Neural cell (in vitro differentiated cells): ENCODE data around the gene HDAC4. TPM values are rescaled to one million over a fixed set of nuclear protein-coding genes. Genes with fewer than 3 reads are reported as not detected.

Experiments
- H2AFZ ChIP-seq: fragments of 200-600, 300-800 bp; sonication (generic), shearing (Covaris generic); 2 replicates; pipeline ENCODE4 v1.6.0; 2014; ENCODE audit warnings: low read depth, mild to moderate bottlenecking, antibody characterized with exemption, low read length, moderate library complexity
- H3F3A ChIP-seq: fragments of 200-600 bp; shearing (Covaris generic); 2 replicates; pipeline ENCODE4 v1.6.1; 2016; ENCODE audit warnings: mild to moderate bottlenecking, moderate library complexity, mixed read lengths, antibody characterized with exemption, low read length; ENCODE audit not compliant: insufficient read depth, poor library complexity, severe bottlenecking
- H3K27ac ChIP-seq: fragments of 200-600, 300-800 bp; sonication (generic), shearing (Covaris generic); 2 replicates; pipeline ENCODE4 v1.5.1; 2014; ENCODE audit warnings: mild to moderate bottlenecking, low read length, moderate library complexity
- H3K27me3 ChIP-seq: fragments of 300-800, 200-600 bp; sonication (generic), shearing (Covaris generic); 2 replicates; pipeline ENCODE4 v1.6.0; 2014; ENCODE audit warnings: mild to moderate bottlenecking, low read depth, low read length, moderate library complexity; ENCODE audit not compliant: insufficient read depth
- H3K36me3 ChIP-seq: fragments of 300-800, 200-600 bp; sonication (generic), shearing (Covaris generic); 2 replicates; pipeline ENCODE4 v1.5.1; 2014; ENCODE audit warnings: mild to moderate bottlenecking, antibody characterized with exemption, low read length, moderate library complexity; ENCODE audit not compliant: insufficient read depth
- H3K4me2 ChIP-seq: fragments of 300-800, 200-600 bp; sonication (generic), shearing (Covaris generic); 2 replicates; pipeline ENCODE4 v1.6.0; 2014; ENCODE audit warnings: mild to moderate bottlenecking, low read length
- H3K4me3 ChIP-seq: fragments of 300-800, 200-600 bp; sonication (generic), shearing (Covaris generic); 2 replicates; pipeline ENCODE4 v1.5.1; 2014; ENCODE audit warnings: mild to moderate bottlenecking, low read length, moderate library complexity
- H3K79me2 ChIP-seq: fragments of 200-600 bp; shearing (Covaris generic); replicated peaks from 2 replicates; pipeline ENCODE4 v1.6.0; 2014; ENCODE audit warnings: mild to moderate bottlenecking, low read length, moderate library complexity; ENCODE audit not compliant: insufficient read depth
- H3K9ac ChIP-seq: fragments of 300-800, 200-600 bp; sonication (generic), shearing (Covaris generic); 2 replicates; pipeline ENCODE4 v1.6.1; 2016; ENCODE audit warnings: mild to moderate bottlenecking, low read length, mixed read lengths
- H3K9me2 ChIP-seq: fragments of 200-600 bp; shearing (Covaris generic); 2 replicates; pipeline ENCODE4 v1.6.1; 2016; ENCODE audit warnings: mild to moderate bottlenecking, low read length, mixed read lengths; ENCODE audit not compliant: insufficient read depth
- H3K9me3 ChIP-seq: fragments of 200-600, 300-800 bp; sonication (generic), shearing (Covaris generic); 2 replicates; pipeline ENCODE4 v1.6.1; 2016; ENCODE audit warnings: mild to moderate bottlenecking, mixed run types, low read length, moderate library complexity, mixed read lengths
- H4K20me1 ChIP-seq: fragments of 200-600 bp; shearing (Covaris generic); 2 replicates; pipeline ENCODE4 v1.6.1; 2016; ENCODE audit warnings: mild to moderate bottlenecking, mixed run types; ENCODE audit not compliant: insufficient read depth
- CTCF ChIP-seq: fragments of 450-650 bp; IDR thresholded peaks from 2 replicates; pipeline ENCODE4 v1.5.1; 2014; ENCODE audit warnings: antibody characterized with exemption, mild to moderate bottlenecking, moderate library complexity; ENCODE audit not compliant: poor library complexity, severe bottlenecking
- EP300 ChIP-seq: fragments of 450-650 bp; conservative IDR thresholded peaks from 2 replicates; pipeline ENCODE4 v1.6.1; 2014; ENCODE audit warnings: antibody characterized with exemption, mild to moderate bottlenecking, moderate library complexity; ENCODE audit not compliant: poor library complexity, severe bottlenecking
- EZH2 ChIP-seq: fragments of 200-600, 300-800 bp; shearing (Covaris generic), sonication (generic); IDR thresholded peaks from 2 replicates; pipeline ENCODE4 v1.6.1; 2014; ENCODE audit warnings: antibody characterized with exemption, low read length, borderline replicate concordance, mild to moderate bottlenecking; ENCODE audit not compliant: insufficient read depth, poor library complexity, severe bottlenecking
- MXI1 ChIP-seq: fragments of 450-650 bp; conservative IDR thresholded peaks from 2 replicates; pipeline ENCODE4 v1.6.1; 2014; ENCODE audit warnings: antibody characterized with exemption, mild to moderate bottlenecking; ENCODE audit not compliant: poor library complexity, severe bottlenecking
- POLR2AphosphoS5 ChIP-seq: IDR thresholded peaks from 2 replicates; pipeline ENCODE4 v1.6.1; 2012
- RAD21 ChIP-seq: fragments of 450-650 bp; conservative IDR thresholded peaks from 2 replicates; pipeline ENCODE4 v1.6.1; 2014; ENCODE audit warnings: antibody characterized with exemption, mild to moderate bottlenecking, moderate library complexity
- REST ChIP-seq: IDR thresholded peaks from 2 replicates; pipeline ENCODE4 v1.6.1; 2012; ENCODE audit warnings: borderline replicate concordance
- SMC3 ChIP-seq: fragments of 450-650 bp; conservative IDR thresholded peaks from 2 replicates; pipeline ENCODE4 v1.6.1; 2014; ENCODE audit warnings: antibody characterized with exemption, mild to moderate bottlenecking, moderate library complexity; ENCODE audit not compliant: poor library complexity
- TAF1 ChIP-seq: IDR thresholded peaks from 2 replicates; pipeline ENCODE4 v1.6.1; 2012; ENCODE audit warnings: low read depth
- polyA plus RNA-seq: library from polyadenylated mRNA; depleted of rRNA; stranded (reverse); fragments of >200 nt; gene quantifications from 2 replicates; pipeline ENCODE4 v1.2.3, GENCODE V29; 2014

Gene HDAC4
- polyA plus RNA-seq, 1 donor from 2014 or later = 3.4 TPM

- no peak for TF ChIP-seq EZH2
- no peak for TF ChIP-seq TAF1
Observed at GRCh38 chr2:239136762-239137161, 264.1 kb downstream of the HDAC4 start (continued).

DNA sequence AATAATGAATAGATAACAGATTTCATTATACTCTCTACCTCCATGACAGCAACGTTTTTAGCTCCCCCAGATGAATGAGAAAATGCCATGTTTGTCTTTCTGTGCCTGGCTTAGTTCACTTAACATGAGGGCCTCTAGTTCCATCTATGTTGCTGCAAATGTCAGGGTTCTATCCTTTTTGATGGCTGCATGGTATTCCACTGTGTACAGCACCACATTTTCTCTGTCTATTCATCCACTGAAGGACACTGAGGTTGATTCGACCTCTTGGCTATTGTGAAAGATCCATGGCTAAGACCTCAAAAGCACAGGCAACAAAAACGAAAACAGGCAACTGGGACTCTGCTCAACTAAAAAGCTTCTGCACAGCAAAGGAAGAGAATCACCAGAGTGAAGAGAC lies 264.6 kb downstream of the HDAC4 start:
- Histone ChIP-seq H3F3A (no peaks in the 10 kb centered on the region), H3K79me2 (no peaks in the 10 kb centered on the region), H3K4me3 (no peak overlapping the region), H3K9me2 (no peaks in the 10 kb centered on the region), H2AFZ (no peak overlapping the region), H3K27ac (no peak overlapping the region), H3K4me2 (no peak overlapping the region), H3K36me3 (no peaks in the 10 kb centered on the region), H3K27me3 (no peaks in the 10 kb centered on the region), H4K20me1 (no peaks in the 10 kb centered on the region), H3K9ac (no peak overlapping the region), H3K9me3 (no peaks in the 10 kb centered on the region)
- TF ChIP-seq MXI1 (no peak), REST (no peak), SMC3 (no peak), CTCF (no peak), EZH2 (no peak), TAF1 (no peak), POLR2AphosphoS5 (no peak), EP300 (no peak), RAD21 (no peak)

- no peaks in the 10 kb centered on the region for H3K9me2 ChIP-seq
- H3F3A ChIP-seq = no peaks in the 10 kb centered on the region
- H3K36me3 ChIP-seq = no peaks in the 10 kb centered on the region
- H3K27me3 ChIP-seq = no peaks in the 10 kb centered on the region
- no peak overlapping the region for H3K9ac ChIP-seq
- H3K9me3 ChIP-seq = no peaks in the 10 kb centered on the region
- no peaks in the 10 kb centered on the region for H4K20me1 ChIP-seq
- no peak overlapping the region for H2AFZ ChIP-seq
- no peak overlapping the region for H3K4me2 ChIP-seq
- no peak overlapping the region for H3K27ac ChIP-seq
- H3K79me2 ChIP-seq = no peaks in the 10 kb centered on the region
- TF ChIP-seq RAD21 (no peak), TAF1 (no peak), MXI1 (no peak), EP300 (no peak), CTCF (no peak), SMC3 (no peak), POLR2AphosphoS5 (no peak), REST (no peak), EZH2 (no peak)
- H3K4me3 ChIP-seq = no peak overlapping the region
Observed at GRCh38 chr2:239135531-239135930, 265.3 kb downstream of the HDAC4 start.
